T-helper 1 cell treated with Interleukin-12 subunit alpha and Interleukin-12 subunit beta and Interleukin-4 antibody, amounts not matched to agents 30 μg/mL and 1 μg/mL, for 36 hours (primary cell): ENCODE measurements around the gene SLIT1.

Experiments
- H3K27ac Mint-ChIP-seq: one replicate; pipeline ENCODE4 v1.8.0; 2021; ENCODE audit warnings: mild to moderate bottlenecking, mixed read lengths
- H3K27me3 Mint-ChIP-seq: one replicate; pipeline ENCODE4 v1.8.0; 2021; ENCODE audit warnings: low read depth, mixed read lengths
- H3K36me3 Mint-ChIP-seq: one replicate; pipeline ENCODE4 v1.8.0; 2021; ENCODE audit warnings: low read depth, mixed read lengths
- H3K4me1 Mint-ChIP-seq: one replicate; pipeline ENCODE4 v1.8.0; 2021; ENCODE audit warnings: low read depth, mixed read lengths
- H3K4me3 Mint-ChIP-seq: one replicate; pipeline ENCODE4 v1.8.0; 2021; ENCODE audit warnings: mild to moderate bottlenecking, moderate library complexity, mixed read lengths
- H3K9me3 Mint-ChIP-seq: one replicate; pipeline ENCODE4 v1.8.0; 2021; ENCODE audit warnings: mixed read lengths

The SLIT1 gene

DNA sequence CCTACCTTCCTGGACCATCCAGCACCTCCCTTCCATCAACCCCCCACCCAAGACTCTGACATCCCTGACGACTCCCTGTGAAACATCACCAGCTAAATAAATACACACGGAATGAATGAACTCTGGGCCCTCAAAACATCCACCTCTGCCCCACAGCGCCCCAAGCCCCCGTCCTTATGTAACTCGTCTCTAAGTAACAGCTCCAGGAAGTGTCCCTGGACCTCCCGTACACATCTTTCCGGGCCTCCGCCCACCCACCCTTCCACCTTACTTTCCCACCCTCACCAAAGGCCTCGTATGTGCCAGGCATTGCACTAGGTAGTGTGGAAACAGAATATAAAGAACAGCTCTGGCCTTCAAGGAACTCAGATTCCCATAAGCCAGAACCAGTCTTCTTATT lies 27.7 kb upstream of the SLIT1 start:
- H3K36me3 Mint-ChIP-seq = peaks cover 5% of the 10 kb centered on the region

DNA sequence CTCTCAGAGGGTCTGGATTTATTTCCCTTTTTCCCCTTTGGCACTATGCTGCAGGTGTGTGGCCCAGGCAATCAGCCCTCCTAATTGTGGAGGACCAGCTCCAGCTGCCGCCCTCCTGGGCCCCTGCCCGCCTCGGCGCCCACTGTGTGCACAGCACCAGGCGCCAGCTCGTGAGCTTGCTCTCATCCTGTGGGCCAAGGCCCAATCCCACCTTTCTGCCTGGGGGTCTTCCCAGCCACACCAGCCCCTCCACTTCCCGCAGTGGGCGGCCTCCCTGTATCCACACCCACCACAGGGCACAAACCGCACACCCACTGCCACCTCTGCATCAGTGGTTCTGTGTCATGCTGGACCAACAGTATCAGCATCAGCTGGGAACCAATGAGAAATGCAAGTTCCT lies 25.5 kb upstream of the SLIT1 start:
- no peaks in the 10 kb centered on the region for H3K4me1 Mint-ChIP-seq
- H3K27ac Mint-ChIP-seq = no peak overlapping the region
- no peak overlapping the region for H3K4me3 Mint-ChIP-seq
- H3K9me3 Mint-ChIP-seq = no peaks in the 10 kb centered on the region
- H3K36me3 Mint-ChIP-seq = no peaks in the 10 kb centered on the region
- no peaks in the 10 kb centered on the region for H3K27me3 Mint-ChIP-seq

More for the DNA sequence above, 27.7 kb upstream of the SLIT1 start:
- Mint-ChIP-seq H3K9me3 (no peaks in the 10 kb centered on the region), H3K4me3 (no peak overlapping the region), H3K4me1 (peaks cover 14% of the 10 kb centered on the region), H3K27ac (no peak overlapping the region), H3K27me3 (no peaks in the 10 kb centered on the region)

DNA sequence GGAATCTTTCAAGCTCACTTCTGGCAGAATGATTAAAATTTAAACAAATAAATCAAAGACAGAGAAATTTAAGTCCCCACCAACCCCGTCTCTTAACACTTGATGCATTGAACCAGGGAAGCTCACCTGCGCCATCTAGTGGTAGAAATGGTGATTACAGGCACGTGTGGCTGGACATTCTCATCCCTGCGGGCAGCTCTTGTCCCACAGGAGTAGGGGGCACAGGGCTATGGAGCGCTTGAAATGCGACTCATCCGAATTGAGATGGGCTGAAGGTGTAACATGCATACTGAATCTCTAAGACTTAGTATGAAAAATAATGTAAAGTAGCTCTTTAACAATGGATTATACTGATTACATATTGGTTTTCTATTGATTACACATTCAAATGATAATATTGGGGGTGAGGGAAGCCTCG lies 24.8 kb upstream of the SLIT1 start:
- H3K4me1 Mint-ChIP-seq = no peaks in the 10 kb centered on the region
- H3K4me3 Mint-ChIP-seq = no peak overlapping the region
- no peaks in the 10 kb centered on the region for H3K36me3 Mint-ChIP-seq
- H3K27me3 Mint-ChIP-seq = no peaks in the 10 kb centered on the region
- H3K9me3 Mint-ChIP-seq = no peaks in the 10 kb centered on the region
- no peak overlapping the region for H3K27ac Mint-ChIP-seq

DNA sequence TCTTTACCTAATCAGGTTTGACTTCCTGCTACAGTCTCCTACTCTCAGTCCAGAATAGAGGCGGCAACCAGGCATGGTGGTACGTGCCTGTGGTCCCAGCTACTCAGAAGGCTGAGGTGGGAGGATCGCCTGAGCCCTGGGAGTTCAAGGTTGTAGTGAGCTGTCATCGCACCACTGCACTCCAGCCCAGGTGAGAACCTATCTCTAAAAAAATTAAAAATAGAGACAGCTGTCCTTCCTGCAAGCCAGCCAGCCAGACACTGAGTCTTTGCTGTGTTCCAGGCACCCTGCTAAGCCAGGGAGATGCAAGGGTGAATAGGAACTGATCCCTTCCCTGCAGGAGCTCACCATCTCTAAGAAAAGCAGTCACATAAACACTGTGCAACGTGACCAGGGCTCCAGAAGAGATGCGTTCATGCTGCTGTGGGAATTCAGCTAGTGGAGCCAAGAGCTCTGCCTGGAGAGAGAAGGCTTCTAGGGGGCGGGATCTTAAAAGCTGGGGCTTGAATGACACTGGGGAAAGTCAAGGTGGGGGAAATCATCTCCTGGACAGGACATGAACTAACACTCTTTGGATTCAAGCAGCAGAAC lies 22.1 kb upstream of the SLIT1 start:
- Mint-ChIP-seq H3K9me3 (no peaks in the 10 kb centered on the region), H3K4me1 (no peaks in the 10 kb centered on the region), H3K4me3 (no peak overlapping the region), H3K27ac (no peak overlapping the region), H3K27me3 (no peaks in the 10 kb centered on the region), H3K36me3 (no peaks in the 10 kb centered on the region)

DNA sequence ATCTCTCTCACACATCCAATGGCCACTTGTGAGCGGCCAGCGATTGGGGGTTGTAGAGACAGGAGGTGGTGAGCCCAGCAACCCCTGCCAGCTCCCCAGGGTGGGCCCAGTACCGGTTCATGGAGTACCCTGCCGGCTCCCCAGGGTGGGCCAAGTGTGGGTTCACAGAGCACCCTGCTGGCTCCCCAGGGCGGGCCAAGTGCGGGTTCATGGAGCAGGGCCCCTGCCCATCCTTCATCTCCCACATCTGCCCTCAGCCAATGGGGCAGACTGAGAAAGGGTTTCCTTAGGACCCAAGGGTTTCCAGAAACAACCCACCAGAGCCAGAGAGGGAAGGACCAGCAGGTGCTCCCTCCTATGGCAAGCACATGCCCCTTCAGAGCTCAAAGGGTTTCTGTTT lies 21.4 kb upstream of the SLIT1 start:
- H3K27ac Mint-ChIP-seq = no peak overlapping the region
- H3K4me1 Mint-ChIP-seq = no peaks in the 10 kb centered on the region
- no peak overlapping the region for H3K4me3 Mint-ChIP-seq
- no peaks in the 10 kb centered on the region for H3K9me3 Mint-ChIP-seq
- H3K36me3 Mint-ChIP-seq = no peaks in the 10 kb centered on the region
- H3K27me3 Mint-ChIP-seq = no peaks in the 10 kb centered on the region

DNA sequence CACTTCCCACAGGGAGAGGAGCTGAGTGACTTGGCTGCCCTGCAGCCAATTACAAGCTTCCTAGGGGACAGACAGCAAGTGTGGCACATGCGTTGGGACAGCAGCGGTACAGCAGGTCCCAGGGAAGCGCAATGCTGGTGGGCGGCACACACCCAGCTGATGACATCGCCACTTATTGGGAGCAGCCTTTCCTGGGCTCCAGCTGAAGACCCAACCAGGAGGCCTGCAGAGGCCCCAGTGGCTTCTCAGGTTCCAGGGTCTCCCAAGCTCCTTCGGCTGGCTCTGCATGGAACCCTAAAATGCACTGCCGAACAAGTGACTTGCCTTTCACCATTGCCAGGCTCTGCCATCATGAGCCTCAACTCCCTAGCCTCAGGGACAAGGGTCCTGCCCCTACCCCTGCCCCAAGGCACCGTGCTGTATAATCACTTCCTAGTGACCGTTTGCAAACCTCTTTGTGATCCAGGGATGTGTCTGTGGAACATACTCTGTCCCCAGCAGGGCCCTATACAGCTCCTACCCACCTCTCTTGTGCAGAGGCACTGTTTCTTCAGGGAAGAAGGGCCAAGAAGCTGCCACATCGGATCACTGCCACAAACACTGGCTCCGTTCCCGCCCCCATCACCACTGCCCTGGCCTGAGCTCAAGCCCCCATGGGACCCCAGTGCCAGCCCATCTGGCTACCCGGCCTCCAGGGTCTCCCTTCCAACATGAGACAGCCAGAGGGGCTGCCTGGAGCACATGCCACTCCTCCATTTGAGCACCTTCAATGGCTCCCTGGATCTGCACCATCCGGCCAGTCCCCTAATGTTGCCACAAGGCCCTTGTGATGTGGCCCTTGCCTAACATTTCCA lies 19.3 kb upstream of the SLIT1 start:
- peaks cover 5% of the 10 kb centered on the region for H3K27me3 Mint-ChIP-seq
- peaks cover 3% of the 10 kb centered on the region for H3K4me1 Mint-ChIP-seq
- H3K27ac Mint-ChIP-seq = no peak overlapping the region
- no peaks in the 10 kb centered on the region for H3K9me3 Mint-ChIP-seq
- H3K36me3 Mint-ChIP-seq = no peaks in the 10 kb centered on the region
- no peak overlapping the region for H3K4me3 Mint-ChIP-seq

DNA sequence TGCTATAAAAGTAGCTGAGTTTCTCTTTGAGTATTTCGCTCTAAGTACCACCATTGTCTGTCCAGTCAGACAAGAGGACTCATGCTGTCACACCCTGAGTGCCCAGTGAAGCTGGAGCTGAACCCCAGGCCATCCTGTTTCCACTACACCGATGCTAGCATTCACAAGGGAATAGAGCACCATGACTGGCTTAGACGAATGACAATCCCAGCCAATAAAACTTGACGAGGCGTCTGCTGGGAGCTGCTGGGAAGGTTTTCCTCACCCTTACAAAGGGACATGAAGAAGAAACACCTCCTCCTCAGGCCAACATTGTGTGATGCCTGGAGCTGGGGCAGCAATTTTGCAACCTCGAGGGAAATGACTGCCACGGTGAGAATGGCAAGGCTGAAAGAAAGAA lies 17.5 kb upstream of the SLIT1 start:
- no peaks in the 10 kb centered on the region for H3K9me3 Mint-ChIP-seq
- no peaks in the 10 kb centered on the region for H3K36me3 Mint-ChIP-seq
- no peak overlapping the region for H3K4me3 Mint-ChIP-seq
- H3K27me3 Mint-ChIP-seq = peaks cover 19% of the 10 kb centered on the region
- peaks cover 6% of the 10 kb centered on the region for H3K4me1 Mint-ChIP-seq
- no peak overlapping the region for H3K27ac Mint-ChIP-seq

DNA sequence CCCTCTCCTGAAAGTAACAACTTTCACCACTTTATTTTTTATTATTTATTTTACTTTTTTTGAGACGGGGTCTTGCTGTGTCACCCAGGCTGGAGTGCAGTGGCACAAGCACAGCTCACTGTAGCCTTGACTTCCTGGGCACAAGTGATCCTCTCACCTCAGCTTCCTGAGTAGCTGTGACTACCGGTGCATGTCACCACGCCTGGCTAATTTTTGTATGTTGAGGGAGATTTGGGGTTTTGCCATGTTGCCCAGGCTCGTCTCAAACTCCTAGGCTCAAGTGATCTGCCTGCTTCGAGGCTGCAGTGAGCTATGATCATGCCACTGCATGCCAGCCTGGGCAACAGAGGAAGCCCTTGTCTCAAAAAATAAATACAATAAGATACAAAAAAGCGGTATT lies 14.9 kb upstream of the SLIT1 start:
- no peak overlapping the region for H3K27ac Mint-ChIP-seq
- H3K27me3 Mint-ChIP-seq = peaks cover 41% of the 10 kb centered on the region
- no peaks in the 10 kb centered on the region for H3K9me3 Mint-ChIP-seq
- no peak overlapping the region for H3K4me3 Mint-ChIP-seq
- H3K4me1 Mint-ChIP-seq = peaks cover 11% of the 10 kb centered on the region
- no peaks in the 10 kb centered on the region for H3K36me3 Mint-ChIP-seq

DNA sequence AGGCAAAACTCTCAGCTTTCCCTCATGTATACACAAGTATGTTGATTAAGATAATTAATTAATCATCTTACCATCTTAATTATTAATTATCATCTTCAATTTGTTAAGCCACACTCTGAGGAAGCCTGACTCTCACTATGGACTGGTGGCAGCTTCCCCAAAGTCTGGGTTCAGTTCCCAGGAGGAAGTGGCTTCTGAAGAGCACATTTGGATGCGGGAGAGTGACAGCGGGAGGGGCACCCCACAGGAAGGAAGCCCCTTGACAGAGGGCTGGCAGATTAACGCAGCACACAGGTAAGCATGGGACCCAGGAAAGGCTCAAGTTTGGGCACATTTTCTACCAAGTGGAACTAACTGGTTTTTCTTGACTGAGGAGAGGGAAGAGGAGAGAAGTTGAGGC lies 13.4 kb upstream of the SLIT1 start:
- H3K4me3 Mint-ChIP-seq = no peak overlapping the region

DNA sequence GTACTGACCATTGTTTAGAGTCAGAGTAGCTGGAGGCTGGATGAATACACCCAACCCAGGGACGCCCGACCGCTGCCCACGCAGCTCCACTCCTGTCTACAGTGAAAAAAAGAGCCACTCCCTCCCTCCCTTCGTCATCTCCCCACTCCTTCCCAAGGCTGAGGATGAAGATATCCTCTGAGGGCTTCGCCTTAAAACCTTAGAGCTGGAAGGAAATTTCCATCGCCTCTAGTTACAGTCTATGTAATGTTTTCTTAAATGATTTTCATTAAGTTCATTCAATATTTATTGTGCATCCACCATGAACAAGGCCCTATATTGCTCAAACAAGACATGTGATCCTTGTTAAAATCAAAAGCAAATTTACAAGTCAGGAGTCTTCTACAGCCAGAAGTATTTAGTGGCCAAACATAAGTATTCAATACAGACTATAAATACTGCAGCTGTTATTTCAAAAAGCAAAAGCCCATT lies 11.3 kb upstream of the SLIT1 start:
- H3K27me3 Mint-ChIP-seq = peaks cover 67% of the 10 kb centered on the region
- H3K36me3 Mint-ChIP-seq = no peaks in the 10 kb centered on the region
- no peak overlapping the region for H3K27ac Mint-ChIP-seq
- no peak overlapping the region for H3K4me3 Mint-ChIP-seq
- peaks cover 12% of the 10 kb centered on the region for H3K4me1 Mint-ChIP-seq
- H3K9me3 Mint-ChIP-seq = no peaks in the 10 kb centered on the region

More for the DNA sequence above, 13.4 kb upstream of the SLIT1 start:
- H3K27ac Mint-ChIP-seq = no peak overlapping the region
- H3K36me3 Mint-ChIP-seq = no peaks in the 10 kb centered on the region
- H3K4me1 Mint-ChIP-seq = peaks cover 12% of the 10 kb centered on the region
- H3K9me3 Mint-ChIP-seq = no peaks in the 10 kb centered on the region
- H3K27me3 Mint-ChIP-seq = peaks cover 52% of the 10 kb centered on the region

DNA sequence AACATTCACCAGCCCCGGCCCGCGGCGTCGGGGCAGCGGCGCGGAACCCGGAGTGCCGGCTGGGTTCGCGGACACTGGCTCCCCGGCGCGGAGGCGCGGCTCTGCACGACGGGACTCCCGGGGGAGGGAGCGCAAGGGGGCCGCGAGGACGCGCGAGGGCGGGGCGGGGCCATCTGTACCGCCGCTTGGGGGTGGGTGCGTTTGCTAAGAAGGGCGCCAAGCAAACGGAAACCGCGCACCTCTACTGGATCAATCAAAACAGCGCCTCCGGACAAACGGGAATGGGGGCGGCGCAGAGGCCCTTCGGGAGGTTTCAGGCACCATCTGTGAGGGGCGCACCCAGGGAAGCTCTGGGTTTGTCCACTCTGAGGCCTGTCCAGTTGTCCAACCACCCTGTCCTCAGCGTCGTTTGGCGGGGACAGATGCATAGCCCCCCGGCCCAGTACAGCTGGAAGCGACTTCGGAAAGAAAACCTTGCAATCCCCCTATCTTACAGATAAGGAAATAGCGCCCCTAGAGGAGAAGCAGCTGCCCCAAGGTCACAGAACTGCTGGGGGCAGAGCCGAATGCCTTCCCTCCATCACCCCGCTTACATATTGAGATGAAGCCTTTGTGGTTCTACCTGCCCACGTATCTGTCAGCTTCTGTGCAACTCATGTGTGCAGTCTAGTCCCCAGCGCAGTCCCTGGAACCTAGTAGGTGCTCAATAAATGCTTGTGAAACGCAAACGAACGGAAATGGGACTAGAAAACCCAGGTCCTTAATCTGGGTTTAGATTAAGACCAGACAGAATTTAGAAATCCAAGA lies 10.7 kb upstream of the SLIT1 start:
- Mint-ChIP-seq H3K27me3 (peaks cover 67% of the 10 kb centered on the region), H3K36me3 (no peaks in the 10 kb centered on the region), H3K9me3 (no peaks in the 10 kb centered on the region), H3K4me1 (peaks cover 12% of the 10 kb centered on the region), H3K27ac (no peak overlapping the region), H3K4me3 (peak overlapping the region; percentile 64)

DNA sequence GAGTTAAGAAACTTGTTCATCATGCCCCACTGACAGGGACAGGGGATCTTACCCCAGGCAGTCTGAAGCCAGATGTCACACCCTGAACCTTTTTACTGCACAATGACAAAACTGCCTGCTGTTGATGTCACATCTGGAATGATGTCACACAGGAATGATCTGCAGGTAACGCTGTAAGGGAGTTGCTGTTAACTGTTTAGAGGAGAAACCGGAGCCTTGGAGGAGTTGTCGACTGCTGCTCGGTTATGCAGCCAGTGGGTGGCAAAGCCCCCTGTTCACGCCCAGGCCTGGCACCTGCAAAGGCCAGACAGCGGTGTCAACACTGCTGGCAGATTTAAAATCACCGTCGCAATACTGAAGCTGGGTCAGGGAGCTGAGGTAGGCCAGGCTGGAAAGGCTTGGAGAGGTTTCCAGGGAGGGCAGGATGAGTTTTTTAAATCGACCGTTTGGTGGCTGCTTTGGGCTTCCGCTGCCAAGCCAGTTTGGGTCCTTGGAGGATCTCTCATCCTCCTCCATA lies 10.0 kb upstream of the SLIT1 start:
- Mint-ChIP-seq H3K4me1 (peaks cover 9% of the 10 kb centered on the region), H3K36me3 (no peaks in the 10 kb centered on the region), H3K4me3 (peak overlapping the region; percentile 78), H3K27me3 (peaks cover 65% of the 10 kb centered on the region), H3K27ac (no peak overlapping the region), H3K9me3 (no peaks in the 10 kb centered on the region)

DNA sequence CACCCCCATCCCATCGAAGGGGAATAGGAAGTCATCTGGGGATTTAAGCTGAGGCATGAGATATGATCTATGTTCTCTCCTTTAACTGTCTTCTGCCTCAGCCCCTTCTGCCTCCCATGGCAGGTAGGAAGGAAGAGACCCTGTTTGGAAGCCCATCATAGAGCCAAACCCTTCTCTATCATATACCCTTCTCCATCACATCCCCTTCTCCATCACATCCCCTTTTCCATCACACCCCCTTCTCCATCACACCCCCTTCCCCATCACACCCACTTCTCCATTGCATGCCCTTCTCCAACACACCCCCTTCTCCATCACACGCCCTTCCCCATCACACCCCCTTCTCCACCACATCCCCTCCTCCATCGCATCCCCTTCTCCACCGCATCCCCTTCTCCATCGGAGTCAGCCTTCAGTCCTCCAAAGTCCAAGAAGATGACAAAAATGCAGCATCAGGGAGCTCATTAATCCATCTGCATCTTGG lies 7.2 kb upstream of the SLIT1 start:
- Mint-ChIP-seq H3K27me3 (peaks cover 67% of the 10 kb centered on the region), H3K27ac (no peak overlapping the region), H3K9me3 (no peaks in the 10 kb centered on the region), H3K36me3 (no peaks in the 10 kb centered on the region), H3K4me3 (no peak overlapping the region), H3K4me1 (peaks cover 5% of the 10 kb centered on the region)

DNA sequence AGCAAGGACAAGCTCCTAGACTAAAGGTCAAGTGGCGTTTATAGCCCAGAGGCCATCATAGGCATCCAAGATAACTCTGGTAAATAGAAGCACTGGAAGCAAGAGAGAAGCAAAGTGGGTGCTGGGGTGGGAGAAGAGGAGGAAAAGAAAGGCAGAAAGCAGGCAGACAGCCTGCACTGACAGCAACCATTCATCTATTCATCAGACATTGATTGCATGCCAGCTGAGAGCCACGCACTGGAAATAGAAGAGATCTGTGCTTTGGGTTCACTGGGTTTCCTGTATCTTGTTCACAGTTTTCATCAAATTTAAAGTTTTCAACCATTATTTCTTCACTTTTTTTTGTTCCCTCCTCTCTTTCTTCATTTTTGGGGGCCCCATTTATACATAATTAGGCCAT lies 4.7 kb upstream of the SLIT1 start:
- no peaks in the 10 kb centered on the region for H3K9me3 Mint-ChIP-seq
- H3K36me3 Mint-ChIP-seq = no peaks in the 10 kb centered on the region
- H3K4me3 Mint-ChIP-seq = no peak overlapping the region

More for the DNA sequence above, 4.7 kb upstream of the SLIT1 start:
- Mint-ChIP-seq H3K4me1 (no peaks in the 10 kb centered on the region), H3K27ac (no peak overlapping the region), H3K27me3 (peaks cover 62% of the 10 kb centered on the region)
